ENCODE measurements around the gene GPR27.

Gene GPR27

GRCh38 chr3:71758091-71758490 is 4.4 kb downstream of the GPR27 start:
- Histone ChIP-seq H3K9ac (ENCODE audit: low read length) (no peak overlapping the region), H3K9me2 (replicated peaks; ENCODE audit: insufficient read depth, low read length) (no peaks in the 10 kb centered on the region), H3K4me3 (ENCODE audit: insufficient read depth, low read length, poor library complexity, severe bottlenecking) (no peak overlapping the region)

DNA sequence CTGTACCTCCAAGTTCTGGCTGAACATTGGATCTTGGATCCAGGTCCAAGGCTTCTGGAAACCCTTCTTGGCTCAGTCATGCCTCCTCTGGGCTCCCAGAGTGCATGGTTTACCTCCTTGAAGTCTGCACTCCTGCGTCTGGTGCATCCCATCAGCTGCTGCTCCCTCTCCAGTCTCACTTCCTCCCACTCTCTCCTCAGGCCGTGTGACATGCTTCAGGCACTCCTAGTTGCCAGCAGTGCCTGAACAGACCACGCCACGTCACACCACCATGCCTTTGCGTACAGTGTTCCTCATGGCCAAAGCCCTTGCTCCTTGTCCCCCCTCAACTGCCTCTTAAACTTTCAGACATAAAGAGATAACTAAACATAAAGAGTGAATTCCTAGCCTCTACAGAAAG is 5.7 kb downstream of the GPR27 start:
- Histone ChIP-seq H3K27me3 (ENCODE audit: low read length) (no peaks in the 10 kb centered on the region), H3K79me2 (ENCODE audit: insufficient read depth, low read length) (no peaks in the 10 kb centered on the region), H3K4me2 (ENCODE audit: low read depth, low read length, poor library complexity, severe bottlenecking) (no peak overlapping the region), H3K4me3 (ENCODE audit: insufficient read depth, low read length, poor library complexity, severe bottlenecking) (no peak overlapping the region), H3K27ac (ENCODE audit: low read depth, low read length) (no peak overlapping the region), H3K9ac (ENCODE audit: low read length) (no peak overlapping the region), H3K36me3 (ENCODE audit: low read length) (no peaks in the 10 kb centered on the region), H3K9me2 (replicated peaks; ENCODE audit: insufficient read depth, low read length) (no peaks in the 10 kb centered on the region), H3F3A (ENCODE audit: insufficient read depth) (no peaks in the 10 kb centered on the region), H4K20me1 (ENCODE audit: low read depth, low read length) (no peaks in the 10 kb centered on the region), H2AFZ (ENCODE audit: low read depth, low read length, severe bottlenecking) (no peak overlapping the region), H3K9me3 (ENCODE audit: insufficient read depth, low read length) (no peaks in the 10 kb centered on the region)
- TF ChIP-seq, protein P1, sequence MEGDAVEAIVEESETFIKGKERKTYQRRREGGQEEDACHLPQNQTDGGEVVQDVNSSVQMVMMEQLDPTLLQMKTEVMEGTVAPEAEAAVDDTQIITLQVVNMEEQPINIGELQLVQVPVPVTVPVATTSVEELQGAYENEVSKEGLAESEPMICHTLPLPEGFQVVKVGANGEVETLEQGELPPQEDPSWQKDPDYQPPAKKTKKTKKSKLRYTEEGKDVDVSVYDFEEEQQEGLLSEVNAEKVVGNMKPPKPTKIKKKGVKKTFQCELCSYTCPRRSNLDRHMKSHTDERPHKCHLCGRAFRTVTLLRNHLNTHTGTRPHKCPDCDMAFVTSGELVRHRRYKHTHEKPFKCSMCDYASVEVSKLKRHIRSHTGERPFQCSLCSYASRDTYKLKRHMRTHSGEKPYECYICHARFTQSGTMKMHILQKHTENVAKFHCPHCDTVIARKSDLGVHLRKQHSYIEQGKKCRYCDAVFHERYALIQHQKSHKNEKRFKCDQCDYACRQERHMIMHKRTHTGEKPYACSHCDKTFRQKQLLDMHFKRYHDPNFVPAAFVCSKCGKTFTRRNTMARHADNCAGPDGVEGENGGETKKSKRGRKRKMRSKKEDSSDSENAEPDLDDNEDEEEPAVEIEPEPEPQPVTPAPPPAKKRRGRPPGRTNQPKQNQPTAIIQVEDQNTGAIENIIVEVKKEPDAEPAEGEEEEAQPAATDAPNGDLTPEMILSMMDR (IDR thresholded peaks at IDR 0.05; ENCODE audit: insufficient read depth, low read length, poor library complexity, severe bottlenecking), result no peak
- no peak for TF ChIP-seq EZH2phosphoT487 (conservative IDR thresholded peaks at IDR 0.05; ENCODE audit: low read length)

More at GRCh38 chr3:71758091-71758490, 4.4 kb downstream of the GPR27 start:
- Histone ChIP-seq H3F3A (ENCODE audit: insufficient read depth) (no peaks in the 10 kb centered on the region), H3K27ac (ENCODE audit: low read depth, low read length) (no peak overlapping the region), H2AFZ (ENCODE audit: low read depth, low read length, severe bottlenecking) (no peak overlapping the region), H3K36me3 (ENCODE audit: low read length) (no peaks in the 10 kb centered on the region), H4K20me1 (ENCODE audit: low read depth, low read length) (no peaks in the 10 kb centered on the region), H3K4me2 (ENCODE audit: low read depth, low read length, poor library complexity, severe bottlenecking) (no peak overlapping the region), H3K9me3 (ENCODE audit: insufficient read depth, low read length) (no peaks in the 10 kb centered on the region), H3K79me2 (ENCODE audit: insufficient read depth, low read length) (no peaks in the 10 kb centered on the region), H3K27me3 (ENCODE audit: low read length) (no peaks in the 10 kb centered on the region)
- TF ChIP-seq, protein P1 (IDR thresholded peaks at IDR 0.05; ENCODE audit: insufficient read depth, low read length, poor library complexity, severe bottlenecking), result no peak
- TF ChIP-seq EZH2phosphoT487 (conservative IDR thresholded peaks at IDR 0.05; ENCODE audit: low read length), result no peak

DNA sequence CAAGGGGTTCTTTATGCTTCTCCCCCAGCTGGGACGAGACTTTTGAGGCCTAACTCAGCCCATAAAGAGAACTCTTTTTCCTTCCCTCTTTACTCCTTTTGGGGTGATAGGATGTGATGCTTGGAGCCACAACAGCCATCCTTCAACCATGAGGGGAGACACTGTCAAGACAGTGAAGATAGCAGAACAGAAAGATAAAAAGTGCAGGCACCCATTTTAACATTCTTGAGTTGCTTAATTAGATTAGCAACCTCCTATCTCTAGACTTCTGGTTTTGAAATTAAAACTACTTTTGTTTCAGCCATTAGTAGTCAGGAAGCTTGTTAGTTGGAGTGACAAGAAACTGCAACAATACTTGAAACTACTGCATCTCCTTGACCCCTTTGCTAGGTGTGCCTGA is 6.5 kb downstream of the GPR27 start:
- Histone ChIP-seq H3K36me3 (ENCODE audit: low read length) (no peaks in the 10 kb centered on the region), H3K79me2 (ENCODE audit: insufficient read depth, low read length) (no peaks in the 10 kb centered on the region), H3K9me2 (replicated peaks; ENCODE audit: insufficient read depth, low read length) (no peaks in the 10 kb centered on the region), H3K9me3 (ENCODE audit: insufficient read depth, low read length) (no peaks in the 10 kb centered on the region), H3K4me2 (ENCODE audit: low read depth, low read length, poor library complexity, severe bottlenecking) (no peak overlapping the region), H3K9ac (ENCODE audit: low read length) (no peak overlapping the region), H3K27me3 (ENCODE audit: low read length) (no peaks in the 10 kb centered on the region), H4K20me1 (ENCODE audit: low read depth, low read length) (no peaks in the 10 kb centered on the region), H3K4me3 (ENCODE audit: insufficient read depth, low read length, poor library complexity, severe bottlenecking) (no peak overlapping the region), H3F3A (ENCODE audit: insufficient read depth) (no peaks in the 10 kb centered on the region), H3K27ac (ENCODE audit: low read depth, low read length) (no peak overlapping the region), H2AFZ (ENCODE audit: low read depth, low read length, severe bottlenecking) (no peak overlapping the region)
- TF ChIP-seq, protein P1 (IDR thresholded peaks at IDR 0.05; ENCODE audit: insufficient read depth, low read length, poor library complexity, severe bottlenecking), result no peak
- no peak for TF ChIP-seq EZH2phosphoT487 (conservative IDR thresholded peaks at IDR 0.05; ENCODE audit: low read length)

Measured in SU-DHL-6 (cell line).